Esophagus squamous epithelium (tissue), 5 donors: ENCODE results near the gene NFAT5. TPM values are rescaled to one million over a fixed set of nuclear protein-coding genes. Genes with fewer than 3 reads are reported as not detected.

Experiments
- DNase-seq: peaks from one replicate; lab custom pipeline; 2025; lab: John Stamatoyannopoulos, UW
- H3K27ac ChIP-seq, 4 donors: fragments of 200-600 bp; sonication (generic); one replicate each; pipeline ENCODE4 v1.5.1; 2016 to 2019; ENCODE audit warnings: mild to moderate bottlenecking in 1 of 4
- H3K27me3 ChIP-seq, 4 donors: fragments of 200-600 bp; sonication (generic); 1 replicate in 3 of 4; 2 replicates in 1 of 4; pipeline versions ENCODE4 v1.5.1 to v1.6.0; 2017 to 2021; ENCODE audit warnings: antibody characterized with exemption in 1 of 4
- H3K36me3 ChIP-seq, 3 donors: fragments of 200-600 bp; sonication (generic); one replicate each; pipeline ENCODE4 v1.5.1; 2016 to 2019
- H3K4me1 ChIP-seq, 3 donors: fragments of 200-600 bp; sonication (generic); one replicate each; pipeline ENCODE4 v1.5.1; 2017 to 2019
- H3K4me3 ChIP-seq, 4 donors: fragments of 200-600 bp; sonication (generic); 1 replicate in 3 of 4; 2 replicates in 1 of 4; pipeline ENCODE4 v1.5.1; 2016 to 2019; ENCODE audit warnings: mild to moderate bottlenecking in 2 of 4, moderate library complexity in 1 of 4
- H3K9me3 ChIP-seq, 3 donors: fragments of 200-600 bp; sonication (generic); one replicate each; pipeline ENCODE4 v1.5.1; 2016 to 2019
- CTCF ChIP-seq, 6 experiments: fragments of 450-650 bp in 4 of 6; fragments of 200-600 bp in 2 of 6; sonication (generic) in 2 of 6; IDR thresholded peaks; one replicate each; pipeline ENCODE4 v1.5.1; 2016 to 2019; ENCODE audit warnings: antibody characterized with exemption in 6 of 6, mild to moderate bottlenecking in 4 of 6, moderate library complexity in 4 of 6
- POLR2A ChIP-seq, 4 donors: fragments of 450-650 bp; IDR thresholded peaks; one replicate each; pipeline ENCODE4 v1.6.1; 2017; ENCODE audit warnings: antibody characterized with exemption in 4 of 4, mild to moderate bottlenecking in 4 of 4, moderate library complexity in 3 of 4
- WGBS, 2 donors: methylation state at CpG; one replicate each; pipeline ENCODE4 v1.1.5; 2018; 5-methylcytosine and 5-hydroxymethylcytosine counted together
- intact Hi-C: fragments of 100-400 bp; cut with DNase I; formaldehyde crosslinking; loops from one replicate; pipeline ENCODE4 v1.15.0; 2022
- total RNA-seq, 4 donors: library from RNA; depleted of rRNA; stranded (reverse); fragments of >200 nt; gene quantifications; one replicate each; pipeline ENCODE4 v1.1.0, GENCODE V29; 2016
- donor health status: DM: yes; HTN: yes; CAD: no.

The NFAT5 gene
- total RNA-seq, 4 donors from 2014 or later = 15.7 to 59.3 (median 30.1) TPM

GRCh38 chr16:69721441-69721957, 155.7 kb downstream of the NFAT5 start:
- H3K27ac ChIP-seq = no peak overlapping the region
- 87 to 92% methylated on average over 6 of the region's 6 CpGs for whole genome bisulfite sequencing, 2 donors
- no peaks in the 10 kb centered on the region for H3K27me3 ChIP-seq
- no peak for TF ChIP-seq CTCF (IDR thresholded peaks at IDR 0.05)
- no peak for TF ChIP-seq POLR2A (IDR thresholded peaks at IDR 0.05)
- H3K4me1 ChIP-seq = peaks cover 4 to 35% (median 14%) of the 10 kb centered on the region in 3 donors
- no peaks in the 10 kb centered on the region for H3K9me3 ChIP-seq
- intact Hi-C loops = no loop called here
- no peak overlapping the region for H3K4me3 ChIP-seq
- peaks cover 3 to 41% (median 6%) of the 10 kb centered on the region in 3 donors for H3K36me3 ChIP-seq
- DNase-seq = no peak

GRCh38 chr16:69724414-69724873, 158.7 kb downstream of the NFAT5 start:
- H3K27me3 ChIP-seq = no peaks in the 10 kb centered on the region
- H3K4me1 ChIP-seq = peaks cover 14 to 53% (median 26%) of the 10 kb centered on the region in 3 donors
- intact Hi-C loops = no loop called here
- peak overlapping the region; percentile 86 to 94 (median 90) for H3K27ac ChIP-seq
- TF ChIP-seq CTCF (IDR thresholded peaks at IDR 0.05) (no peak), POLR2A (IDR thresholded peaks at IDR 0.05) (no peak)
- no peak for DNase-seq
- H3K9me3 ChIP-seq = no peaks in the 10 kb centered on the region
- peak overlapping the region; percentile 46 to 74 (median 56) for H3K4me3 ChIP-seq
- WGBS, 2 donors = 61 to 83% methylated on average over 2 of the region's 2 CpGs
- peaks cover 0 to 14% (median 0%) of the 10 kb centered on the region in 3 donors for H3K36me3 ChIP-seq

GRCh38 chr16:69724981-69725479, 159.3 kb downstream of the NFAT5 start:
- TF ChIP-seq POLR2A (IDR thresholded peaks at IDR 0.05) = no peak
- no peak for TF ChIP-seq CTCF (IDR thresholded peaks at IDR 0.05)
- Histone ChIP-seq H3K27ac (peak overlapping the region; percentile 86 to 94 (median 90)), H3K9me3 (no peaks in the 10 kb centered on the region), H3K4me1 (peaks cover 14 to 53% (median 26%) of the 10 kb centered on the region in 3 donors), H3K4me3 (peak overlapping the region; percentile 46 to 74 (median 56)), H3K27me3 (no peaks in the 10 kb centered on the region), H3K36me3 (peaks cover 0 to 9% (median 0%) of the 10 kb centered on the region in 3 donors)
- intact Hi-C loops = no loop called here
- WGBS, 2 donors = 31 to 56% methylated on average over 5 of the region's 6 CpGs
- no peak for DNase-seq

- Histone ChIP-seq H3K9me3 (no peaks in the 10 kb centered on the region), H3K4me3 (peak overlapping the region; percentile 46 to 74 (median 56)), H3K27ac (peak overlapping the region; percentile 86 to 94 (median 90)), H3K36me3 (peaks cover 0 to 9% (median 0%) of the 10 kb centered on the region in 3 donors), H3K27me3 (no peaks in the 10 kb centered on the region), H3K4me1 (peaks cover 14 to 53% (median 26%) of the 10 kb centered on the region in 3 donors)
- TF ChIP-seq CTCF (IDR thresholded peaks at IDR 0.05) = no peak
- no peak for TF ChIP-seq POLR2A (IDR thresholded peaks at IDR 0.05)
- DNase-seq = no peak
- intact Hi-C loops = no loop called here
- 64 to 72% methylated on average over 30 of the region's 32 CpGs for WGBS, 2 donors
Measured at GRCh38 chr16:69725480-69726312, 159.9 kb downstream of the NFAT5 start.
